Body of pancreas (tissue), 4 donors: ENCODE measurements around the gene PCNT. TPM values are rescaled to one million over a fixed set of nuclear protein-coding genes. Genes with fewer than 3 reads are reported as not detected.
"Not testable (repeated sequence)": the region's sequence is repeated elsewhere in the genome, so short reads cannot be mapped to it uniquely, and the experiment has no call there.

Source experiments
- ATAC-seq: fragments of 150-250 bp; one replicate; pipeline ENCODE4 v1.9.1; 2016
- DNase-seq, 4 donors: peaks; one replicate each; pipeline ENCODE4 v3.0.0-alpha.2; 2019
- H3K27ac ChIP-seq, 4 donors: fragments of 200-600 bp; sonication (generic); 1 replicate in 3 of 4; 2 replicates in 1 of 4; pipeline versions ENCODE4 v1.5.1 to v1.6.1; 2016 to 2019; ENCODE audit warnings: mild to moderate bottlenecking in 1 of 4, mixed read lengths in 1 of 4, moderate library complexity in 1 of 4
- H3K27me3 ChIP-seq, 2 donors: fragments of 200-600 bp; sonication (generic); one replicate each; pipeline ENCODE4 v1.6.0; 2016; ENCODE audit warnings: mild to moderate bottlenecking in 1 of 2
- H3K36me3 ChIP-seq, 2 donors: fragments of 200-600 bp; sonication (generic); replicated peaks in 1 of 2; 2 replicates each; pipeline ENCODE4 v1.5.1; 2016; ENCODE audit warnings: low read depth in 2 of 2; ENCODE audit not compliant: insufficient read depth in 1 of 2
- H3K4me1 ChIP-seq: fragments of 200-600 bp; sonication (generic); one replicate; pipeline ENCODE4 v1.6.0; 2016
- H3K4me3 ChIP-seq, 2 donors: fragments of 200-600 bp; sonication (generic); 1 replicate in 1 of 2; 2 replicates in 1 of 2; pipeline ENCODE4 v1.5.1; 2016 to 2019
- H3K9me3 ChIP-seq, 3 donors: fragments of 200-600 bp; sonication (generic); 1 replicate in 2 of 3; 2 replicates in 1 of 3; pipeline ENCODE4 v1.5.1; 2016
- POLR2A ChIP-seq, 3 donors: fragments of 450-650 bp; IDR thresholded peaks; one replicate each; pipeline ENCODE4 v1.6.1; 2016; ENCODE audit warnings: antibody characterized with exemption in 3 of 3, mild to moderate bottlenecking in 2 of 3
- WGBS, 2 donors: methylation state at CpG; one replicate each; pipeline ENCODE4 v1.1.5; 2017; 5-methylcytosine and 5-hydroxymethylcytosine counted together
- intact Hi-C: fragments of 100-400 bp; cut with DNase I; formaldehyde crosslinking; loops from one replicate; pipeline ENCODE4 v1.15.1; 2023
- total RNA-seq, 2 donors: library from RNA; depleted of rRNA; stranded (reverse); fragments of >200 nt; gene quantifications; one replicate each; pipeline ENCODE4 v1.1.0, GENCODE V29; 2016
- TF ChIP-seq, protein P1 (sequence below), 7 experiments: fragments of 450-650 bp in 4 of 7; fragments of 200-600 bp in 3 of 7; sonication (generic) in 3 of 7; IDR thresholded peaks; one replicate each; pipeline ENCODE4 v1.5.1; 2016 to 2019; ENCODE audit warnings: antibody characterized with exemption in 7 of 7

PCNT gene
- total RNA-seq, 2 donors from 2014 or later = 11.9 to 28.0 TPM

DNA sequence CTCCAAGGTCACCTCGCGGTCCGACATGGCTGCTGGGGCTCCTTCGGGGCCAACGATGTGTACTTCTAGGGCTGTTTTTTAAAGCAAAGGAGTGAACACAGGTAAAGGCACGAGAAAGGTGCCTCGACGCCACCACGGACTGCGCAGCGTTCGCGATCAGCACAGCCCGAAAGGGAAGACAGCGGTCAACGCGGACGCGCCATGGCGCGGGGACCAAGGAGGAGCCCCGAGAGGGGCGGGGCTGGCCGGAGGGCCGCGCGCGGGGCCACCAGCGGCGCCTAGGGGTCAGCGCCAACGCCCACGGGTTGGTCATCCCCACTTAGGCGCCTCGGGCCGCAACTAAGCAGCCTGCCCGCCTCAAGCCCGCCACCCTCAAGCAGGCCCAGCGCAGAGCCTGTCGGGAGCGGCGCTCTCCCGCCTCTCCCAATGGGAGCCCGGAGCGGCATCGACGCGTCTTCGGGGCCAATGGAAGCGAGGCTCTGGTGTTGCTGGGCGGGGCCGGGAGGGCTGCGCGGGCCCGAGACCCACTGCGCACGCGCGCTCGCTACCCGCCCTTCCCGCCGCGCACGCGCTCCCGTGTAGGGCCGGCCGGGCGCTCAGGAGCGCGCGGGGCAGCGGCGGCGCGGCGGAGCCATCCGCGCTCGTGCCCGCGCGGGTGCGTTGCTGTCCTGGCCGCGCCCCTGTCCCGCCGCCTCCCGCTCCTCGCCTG lies 134.5 kb downstream of the PCNT start, which contains the start of gene DIP2A:
DIP2A (plus strand) TSS at position 577 of the 709 bp plus-strand sequence. CDS start 241 bp downstream, outside the sequence.
- Histone ChIP-seq H3K27ac (peak within 1 kb of the TSS; percentile 62 to 88 (median 79)), H3K9me3 (no peaks in the 10 kb centered on the region), H3K27me3 (no peaks in the 10 kb centered on the region), H3K4me1 (peaks cover 33% of the 10 kb centered on the region), H3K36me3 (no peaks in the 10 kb centered on the region), H3K4me3 (peak within 1 kb of the TSS; percentile 82 to 97)
- WGBS, 2 donors = 1% methylated on average over 82 of the region's 91 CpGs; no CpG with 5 or more reads in 1 of the 2 donors
- intact Hi-C loops = no loop called here
- ATAC-seq (peak; percentile 96), DNase-seq (peak; percentile 94 to 96 (median 96))
- TF ChIP-seq, protein P1, sequence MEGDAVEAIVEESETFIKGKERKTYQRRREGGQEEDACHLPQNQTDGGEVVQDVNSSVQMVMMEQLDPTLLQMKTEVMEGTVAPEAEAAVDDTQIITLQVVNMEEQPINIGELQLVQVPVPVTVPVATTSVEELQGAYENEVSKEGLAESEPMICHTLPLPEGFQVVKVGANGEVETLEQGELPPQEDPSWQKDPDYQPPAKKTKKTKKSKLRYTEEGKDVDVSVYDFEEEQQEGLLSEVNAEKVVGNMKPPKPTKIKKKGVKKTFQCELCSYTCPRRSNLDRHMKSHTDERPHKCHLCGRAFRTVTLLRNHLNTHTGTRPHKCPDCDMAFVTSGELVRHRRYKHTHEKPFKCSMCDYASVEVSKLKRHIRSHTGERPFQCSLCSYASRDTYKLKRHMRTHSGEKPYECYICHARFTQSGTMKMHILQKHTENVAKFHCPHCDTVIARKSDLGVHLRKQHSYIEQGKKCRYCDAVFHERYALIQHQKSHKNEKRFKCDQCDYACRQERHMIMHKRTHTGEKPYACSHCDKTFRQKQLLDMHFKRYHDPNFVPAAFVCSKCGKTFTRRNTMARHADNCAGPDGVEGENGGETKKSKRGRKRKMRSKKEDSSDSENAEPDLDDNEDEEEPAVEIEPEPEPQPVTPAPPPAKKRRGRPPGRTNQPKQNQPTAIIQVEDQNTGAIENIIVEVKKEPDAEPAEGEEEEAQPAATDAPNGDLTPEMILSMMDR (IDR thresholded peaks at IDR 0.05) = peak in 1 of 7 experiments; percentile 10
- TF ChIP-seq POLR2A (IDR thresholded peaks at IDR 0.05) = peak; percentile 53 to 86 (median 76)

DNA sequence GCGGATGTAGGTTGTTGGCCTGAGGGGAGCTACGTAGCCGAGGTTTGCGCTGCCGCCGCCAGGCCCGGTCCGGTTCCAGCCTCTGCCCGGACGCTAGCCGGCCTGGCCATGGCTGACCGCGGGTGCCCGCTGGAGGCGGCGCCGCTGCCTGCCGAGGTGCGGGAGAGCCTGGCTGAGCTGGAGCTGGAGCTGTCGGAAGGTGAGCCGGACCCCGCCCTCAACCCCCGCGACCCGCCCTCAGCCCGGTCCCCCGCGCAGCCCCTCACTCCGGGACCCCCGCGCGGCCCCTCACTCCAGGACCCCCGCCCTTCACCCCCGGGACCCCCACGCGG lies 135.0 kb downstream of the PCNT start:
- peaks cover 33% of the 10 kb centered on the region for H3K4me1 ChIP-seq
- H3K9me3 ChIP-seq = no peaks in the 10 kb centered on the region
- H3K27me3 ChIP-seq = no peaks in the 10 kb centered on the region
- ATAC-seq = no peak
- peak in 2 of 3 donors; percentile 39 to 52 for TF ChIP-seq POLR2A (IDR thresholded peaks at IDR 0.05)
- TF ChIP-seq, protein P1 (IDR thresholded peaks at IDR 0.05) = peak in 1 of 7 experiments; percentile 22
- 1% methylated on average over 24 of the region's 36 CpGs; no CpG with 5 or more reads in 1 of the 2 donors for WGBS, 2 donors
- no peaks in the 10 kb centered on the region for H3K36me3 ChIP-seq
- H3K27ac ChIP-seq = peak overlapping the region; percentile 62 to 88 (median 78)
- intact Hi-C loops = no loop called here
- H3K4me3 ChIP-seq = peak overlapping the region; percentile 82 to 97
- DNase-seq = no peak

DNA sequence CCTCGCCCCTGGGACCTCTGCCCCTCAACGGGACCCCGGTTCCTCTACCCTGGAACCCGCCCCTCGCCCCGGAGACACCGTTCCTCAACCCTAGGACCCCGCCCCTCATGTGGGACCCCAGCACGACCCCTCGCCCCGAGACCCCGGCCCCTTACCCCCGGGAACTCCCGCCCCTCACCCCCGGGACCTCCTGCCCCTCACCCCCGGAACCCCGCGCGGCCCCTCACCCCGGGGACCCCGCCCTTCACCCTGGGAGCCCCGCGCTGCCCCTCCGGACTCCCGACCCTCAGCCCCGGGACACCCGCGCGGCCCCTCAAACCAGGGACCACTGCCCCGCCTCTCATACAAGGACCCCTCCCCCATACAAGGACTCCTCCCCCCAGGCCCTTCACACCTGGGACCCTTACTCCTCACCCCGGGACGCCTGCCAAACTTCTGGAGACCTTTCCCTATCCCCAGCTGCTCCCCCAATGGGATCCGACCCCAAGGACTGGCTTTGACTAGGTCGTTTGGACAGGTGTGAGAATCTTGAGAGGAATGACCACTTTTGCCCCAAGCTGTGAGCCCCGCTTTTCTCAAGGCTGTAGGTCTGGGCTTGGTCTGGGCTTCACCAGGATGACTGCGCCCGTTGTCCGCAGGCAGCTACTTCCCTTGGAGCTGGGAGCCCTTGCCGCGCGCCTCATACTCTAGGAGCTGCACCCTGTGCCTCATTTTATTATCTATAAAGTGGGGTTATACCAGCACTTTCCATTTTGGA lies 135.6 kb downstream of the PCNT start:
- Histone ChIP-seq H3K4me1 (peaks cover 33% of the 10 kb centered on the region), H3K9me3 (no peaks in the 10 kb centered on the region), H3K27me3 (no peaks in the 10 kb centered on the region), H3K36me3 (no peaks in the 10 kb centered on the region), H3K27ac (peak overlapping the region; percentile 62 to 88 (median 78)), H3K4me3 (peak overlapping the region; percentile 82 to 97)
- peak; percentile 43 to 61 (median 59) for DNase-seq
- TF ChIP-seq POLR2A (IDR thresholded peaks at IDR 0.05) = no peak
- TF ChIP-seq, protein P1 (IDR thresholded peaks at IDR 0.05) = no peak
- 0% methylated on average over 10 to 20 of the region's 41 CpGs for WGBS, 2 donors
- intact Hi-C loops = no loop called here
- ATAC-seq = no peak

DNA sequence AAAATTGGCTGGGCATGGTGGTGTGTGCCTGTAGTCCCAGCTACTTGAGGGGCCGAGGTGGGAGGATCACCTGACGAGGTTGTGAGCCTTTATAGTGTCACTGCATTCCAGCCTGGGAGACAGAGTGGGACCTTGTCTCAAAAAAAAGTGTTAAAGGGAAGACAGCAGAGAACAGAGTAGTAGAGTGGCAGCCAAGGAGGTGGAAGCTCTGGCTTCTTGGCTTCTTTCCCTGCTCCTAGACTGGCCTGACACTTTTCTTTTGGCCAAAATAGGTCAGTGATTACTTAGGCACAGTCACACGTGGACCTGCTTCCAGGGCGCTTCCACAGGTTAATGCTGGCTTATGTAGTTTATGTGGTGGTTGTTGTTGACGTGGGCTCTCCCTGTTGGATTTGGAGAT lies 138.0 kb downstream of the PCNT start:
- DNase-seq (peak in 3 of 4 donors; percentile 33 to 47 (median 42)), ATAC-seq (no peak)
- Histone ChIP-seq H3K36me3 (no peaks in the 10 kb centered on the region), H3K27ac (peak overlapping the region in 1 of 4 donors; percentile 2), H3K4me3 (no peak overlapping the region), H3K27me3 (no peaks in the 10 kb centered on the region), H3K9me3 (no peaks in the 10 kb centered on the region), H3K4me1 (peaks cover 28% of the 10 kb centered on the region)
- intact Hi-C loops = no loop called here
- 34 to 40% methylated on average over 5 of the region's 5 CpGs for whole genome bisulfite sequencing, 2 donors
- no peak for TF ChIP-seq POLR2A (IDR thresholded peaks at IDR 0.05)
- TF ChIP-seq, protein P1 (IDR thresholded peaks at IDR 0.05) = no peak

DNA sequence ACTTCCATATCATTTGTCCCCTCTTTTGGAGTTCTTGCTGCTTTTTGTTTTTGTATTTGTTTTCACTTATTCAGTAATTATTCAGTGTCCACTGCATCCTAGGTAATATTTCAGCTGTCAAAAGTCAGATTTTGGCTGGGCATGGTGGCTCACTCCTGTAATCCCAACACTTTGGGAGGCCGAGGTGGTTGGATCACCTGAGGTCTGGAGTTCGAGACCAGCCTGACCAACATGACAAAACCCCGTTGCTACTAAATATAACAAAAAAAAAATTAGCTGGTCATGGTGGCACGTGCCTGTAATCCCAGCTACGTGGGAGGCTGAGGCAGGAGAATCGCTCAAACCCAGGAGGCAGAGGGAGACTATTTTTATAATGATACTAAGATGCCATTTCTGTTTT lies 141.2 kb downstream of the PCNT start:
- H3K27me3 ChIP-seq, ATAC-seq, H3K27ac ChIP-seq, DNase-seq, H3K36me3 ChIP-seq, intact Hi-C loops, H3K4me3 ChIP-seq, H3K9me3 ChIP-seq: not testable (repeated sequence)
- WGBS, 2 donors = 90% methylated on average over 6 of the region's 6 CpGs
- H3K4me1 ChIP-seq = peaks cover 12% of the 10 kb centered on the region
